HG02588 (cell line): ENCODE measurements around the gene KLRF1.
"Not testable (repeated sequence)": the region's sequence is repeated elsewhere in the genome, so short reads cannot be mapped to it uniquely, and the experiment has no call there.

ENCODE experiments used
- ATAC-seq: cut with Tn5 transposase; IDR thresholded peaks from one replicate; pipeline ENCODE4 v1.9.1; 2021; ENCODE audit warnings: mild to moderate bottlenecking, moderate library complexity; ENCODE audit not compliant: unreplicated experiment

Gene KLRF1

GRCh38 chr12:9869307-9870161, 42.3 kb downstream of the KLRF1 start, which contains the start of gene CLEC2B:
TSS of gene CLEC2B (minus strand) at chr12:9869354.
- peak; percentile 46 for ATAC-seq

GRCh38 chr12:9870286-9870866, 43.1 kb downstream of the KLRF1 start:
- ATAC-seq, result no peak

DNA sequence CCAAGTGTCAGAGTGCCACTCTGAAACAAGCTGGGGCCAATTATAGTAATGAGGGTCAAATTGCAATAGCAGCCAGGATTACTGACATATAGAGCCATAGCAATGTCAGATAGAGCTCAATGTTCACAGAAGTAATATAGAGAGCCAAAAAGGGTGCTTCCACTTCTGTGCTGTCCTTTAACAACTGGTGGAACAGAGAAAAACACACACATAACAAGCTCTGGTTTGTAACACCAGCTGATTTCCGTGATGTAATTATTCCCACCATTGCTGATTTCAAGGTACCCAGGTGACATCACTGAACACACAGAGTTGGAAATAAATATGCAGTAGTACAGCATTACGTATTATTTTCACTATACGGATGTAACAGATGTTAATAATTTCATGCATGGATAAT, 44.9 kb downstream of the KLRF1 start:
- ATAC-seq, result no peak

GRCh38 chr12:9872742-9873141, 45.5 kb downstream of the KLRF1 start:
- no peak for ATAC-seq

DNA sequence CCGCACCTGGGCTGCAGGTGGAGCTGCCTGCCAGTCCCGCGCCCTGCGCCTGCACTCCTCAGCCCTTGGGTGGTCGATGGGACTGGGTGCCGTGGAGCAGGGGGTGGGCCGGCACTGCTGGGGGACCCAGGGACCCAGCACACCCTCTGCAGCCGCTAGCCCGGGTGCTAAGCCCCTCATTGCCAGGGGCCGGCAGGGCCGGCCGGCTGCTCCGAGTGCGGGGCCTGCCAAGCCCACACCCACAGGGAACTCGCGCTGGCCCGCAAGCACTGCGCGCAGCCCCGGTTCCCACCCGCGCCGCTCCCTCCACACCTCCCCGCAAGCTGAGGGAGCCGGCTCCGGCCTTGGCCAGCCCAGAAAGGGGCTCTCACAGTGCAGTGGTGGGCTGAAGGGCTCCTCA, 48.8 kb downstream of the KLRF1 start:
- ATAC-seq, result not testable (repeated sequence)

DNA sequence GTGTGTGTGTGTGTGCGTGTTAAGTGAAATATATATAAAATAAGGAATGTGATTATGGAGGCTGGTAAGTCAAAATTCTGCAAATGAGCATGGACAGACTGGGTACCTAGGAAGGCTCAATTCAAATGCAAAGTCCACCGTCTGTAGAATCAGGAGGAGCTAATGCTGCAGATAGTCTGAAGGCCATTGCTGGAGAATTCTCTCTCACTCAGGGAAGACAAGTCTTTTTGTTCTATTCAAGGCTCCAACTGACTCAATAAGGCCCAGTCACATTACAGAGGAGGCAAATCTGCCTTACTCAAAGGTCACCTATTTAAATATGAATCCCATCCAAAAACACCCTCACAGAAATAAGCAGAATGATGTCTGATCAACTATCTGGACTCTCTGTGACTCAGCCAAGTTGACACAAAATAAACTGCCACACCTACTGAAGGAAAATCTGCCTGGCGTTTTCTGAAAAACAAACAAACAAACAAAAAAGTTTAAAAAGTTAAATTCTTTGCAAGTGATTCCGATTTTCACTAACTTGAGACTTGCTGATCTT, 53.3 kb downstream of the KLRF1 start:
- ATAC-seq, result no peak

- ATAC-seq, result no peak
These were observed 54.0 kb downstream of the KLRF1 start, which contains the start of gene KLRF2 for GRCh38 chr12:9881246-9881645. TSS of gene KLRF2 (plus strand) at chr12:9881489. CDS start at chr12:9881596, 107 bp downstream.

DNA sequence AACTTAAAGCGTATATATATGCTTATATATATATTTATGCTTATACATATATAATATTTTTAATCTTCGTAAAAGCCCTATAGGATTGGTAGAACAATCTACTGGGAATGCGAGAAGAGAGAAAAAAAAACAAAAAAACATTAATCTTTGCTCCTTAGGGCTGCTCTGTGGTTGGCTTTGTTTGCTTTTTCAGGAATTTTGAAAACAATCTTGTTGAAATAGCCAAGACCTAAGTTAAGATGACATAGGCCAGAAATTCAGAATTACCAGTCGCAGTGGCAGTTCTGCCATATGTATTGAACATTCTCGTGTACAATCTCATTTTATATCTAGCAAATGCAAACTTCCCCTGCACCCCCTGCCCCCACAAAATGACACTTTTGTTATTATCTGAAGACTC, 54.7 kb downstream of the KLRF1 start:
- no peak for ATAC-seq

GRCh38 chr12:9883175-9883574, 55.9 kb downstream of the KLRF1 start:
- ATAC-seq, result no peak

DNA sequence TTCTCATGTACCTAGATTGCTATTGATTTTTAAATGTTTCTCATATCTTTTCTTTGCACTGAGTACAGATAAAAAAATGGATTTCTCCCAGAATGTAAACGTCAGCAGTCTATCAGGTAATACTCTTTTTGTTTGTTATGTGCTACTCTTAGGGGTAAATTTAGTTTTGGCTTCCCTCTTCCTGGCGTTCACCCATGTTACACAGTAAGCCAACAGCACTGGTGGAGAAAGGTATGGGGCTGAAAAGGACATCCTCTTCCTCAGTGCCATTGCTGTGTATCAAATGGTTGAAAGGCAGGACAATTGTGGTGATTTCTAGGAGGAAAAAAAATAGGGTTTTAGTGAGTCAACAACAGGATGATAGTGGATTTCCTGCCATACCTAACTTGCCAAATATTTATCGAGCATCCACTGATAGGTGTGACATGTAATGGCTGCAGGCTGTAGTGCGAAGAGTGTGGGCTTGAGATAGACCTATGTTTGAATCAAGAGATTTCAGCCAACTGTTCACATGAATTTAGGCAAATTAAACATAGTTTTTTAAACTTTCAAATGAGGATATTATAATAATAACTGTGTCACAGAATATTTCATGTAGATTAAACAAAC, 61.5 kb downstream of the KLRF1 start:
- ATAC-seq, result no peak
